M059J (cell line): Measurements from ENCODE around the gene SLC1A2. TPM values are rescaled to one million over a fixed set of nuclear protein-coding genes. Genes with fewer than 3 reads are reported as not detected.

Experiments used
- DNase-seq: peaks from one replicate; pipeline ENCODE4 v3.0.0-alpha.2; 2012; ENCODE audit warnings: low read depth
- total RNA-seq: library from RNA; depleted of rRNA; stranded (reverse); fragments of >200 nt; shearing (Covaris generic); gene quantifications from 2 replicates; pipeline ENCODE4 v1.2.3, GENCODE V29; 2014; rRNA removed

The SLC1A2 gene
- total RNA-seq: 0.10 and 0.59 TPM in 2 replicates

GRCh38 chr11:35419184-35419829 lies at the start of gene SLC1A2:
SLC1A2 (minus strand) TSS chr11:35419558; CDS start chr11:35418966, 592 bp downstream.
- peak; percentile 31 for DNase-seq

DNA sequence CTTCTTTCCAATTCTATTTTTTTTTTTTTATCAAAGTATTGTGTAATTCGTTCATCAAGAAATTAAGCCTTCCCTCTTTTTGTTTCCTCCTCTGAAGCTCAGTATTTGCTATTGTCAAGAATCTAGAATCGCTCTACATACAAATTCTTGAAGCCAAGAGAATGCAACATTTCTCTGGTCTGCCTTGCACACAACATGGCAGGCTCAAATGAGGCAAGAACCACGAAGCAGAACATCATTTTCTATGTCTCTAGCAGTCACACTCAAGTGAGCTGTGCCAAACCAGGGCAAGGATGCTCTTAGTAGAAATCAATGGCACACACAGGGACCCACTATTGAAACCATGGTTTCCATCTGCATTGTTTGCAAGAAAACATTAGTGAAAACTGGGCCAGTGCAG lies 46.7 kb upstream of the SLC1A2 start:
- DNase-seq: no peak

GRCh38 chr11:35464308-35464707 lies 45.0 kb upstream of the SLC1A2 start:
- peak; percentile 56 for DNase-seq

DNA sequence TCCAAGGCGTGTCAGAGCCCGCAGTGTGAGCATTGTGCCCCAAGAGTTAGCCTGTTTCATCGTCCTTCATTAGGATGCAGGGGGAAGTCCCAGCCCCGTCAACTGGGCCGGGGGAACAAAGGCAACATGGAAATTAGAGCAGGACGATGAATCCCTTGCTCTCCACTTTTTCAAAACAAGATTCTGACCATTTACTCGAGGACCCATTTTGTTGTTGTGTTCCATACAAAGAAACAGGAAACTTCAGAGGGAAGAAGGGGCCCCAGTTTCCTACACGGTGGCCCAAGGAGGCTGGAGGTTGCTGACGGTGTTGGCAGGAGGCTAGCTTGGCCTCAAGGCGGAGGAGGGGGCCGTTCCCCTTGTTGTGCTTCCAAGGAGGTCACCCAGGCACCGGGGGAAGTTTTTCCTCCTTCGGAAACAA lies 44.0 kb upstream of the SLC1A2 start:
- DNase-seq: no peak

- no peak for DNase-seq
Measured at GRCh38 chr11:35461917-35462538, 42.7 kb upstream of the SLC1A2 start.

DNA sequence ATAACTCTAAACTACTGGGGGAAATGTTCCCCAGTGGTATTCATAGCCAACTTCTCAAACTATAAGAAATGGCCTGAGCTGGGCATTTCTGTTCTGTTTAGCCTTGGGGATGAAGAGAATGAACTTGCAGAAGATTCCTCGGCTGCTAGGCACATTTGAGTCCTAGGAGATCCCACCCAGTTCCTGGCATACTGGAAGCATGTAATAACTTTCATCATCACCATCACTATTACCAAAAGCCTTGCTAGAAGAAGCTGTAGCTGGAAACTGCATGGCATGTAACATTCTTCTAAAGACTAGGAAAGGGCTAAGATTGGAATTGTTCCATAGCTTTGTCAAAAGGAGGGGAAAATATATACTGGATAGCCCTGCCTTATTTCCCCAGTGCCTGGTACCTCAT lies 40.1 kb upstream of the SLC1A2 start:
- no peak for DNase-seq

DNA sequence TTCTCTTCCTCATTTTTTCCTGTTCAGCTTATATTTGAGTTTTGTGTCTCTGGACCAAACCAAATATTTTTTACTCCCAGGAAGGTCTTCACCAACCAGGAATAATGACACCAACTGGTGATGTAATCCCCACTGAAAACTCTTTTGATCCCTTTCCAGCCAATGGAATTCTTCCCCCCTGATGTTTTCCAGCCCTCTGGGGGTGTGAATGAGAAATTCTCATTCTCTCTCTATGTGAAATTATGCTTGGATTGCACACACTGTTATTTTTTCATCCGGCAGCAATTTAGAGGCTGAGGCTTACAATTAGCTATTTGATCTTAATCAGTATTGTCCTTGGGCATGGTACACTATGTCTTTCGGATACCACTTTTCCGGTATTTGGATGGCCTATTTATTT lies 39.5 kb upstream of the SLC1A2 start:
- no peak for DNase-seq

GRCh38 chr11:35454362-35454761 lies 35.0 kb upstream of the SLC1A2 start:
- DNase-seq: no peak

GRCh38 chr11:35436581-35437250 lies 17.4 kb upstream of the SLC1A2 start:
- no peak for DNase-seq

DNA sequence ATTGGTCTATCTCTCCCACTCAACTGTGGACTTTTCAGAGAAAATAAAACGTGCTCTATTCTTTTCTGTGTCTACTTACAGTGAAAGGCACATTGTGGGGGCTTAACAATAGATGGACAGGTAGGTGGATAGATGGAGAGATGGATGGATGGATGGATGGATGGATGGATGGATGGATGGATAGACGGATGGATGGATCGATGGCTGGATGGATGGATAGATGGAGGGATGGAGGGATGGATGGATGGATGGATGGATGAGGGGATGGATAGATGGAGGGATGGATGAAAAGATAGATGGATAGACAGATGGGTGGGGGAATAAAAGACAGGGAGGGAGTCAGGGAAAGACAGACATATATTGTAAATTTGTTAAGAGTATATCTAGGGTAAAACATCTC lies 14.2 kb upstream of the SLC1A2 start:
- no peak for DNase-seq

GRCh38 chr11:35432464-35432863 lies 13.1 kb upstream of the SLC1A2 start:
- DNase-seq: no peak

DNA sequence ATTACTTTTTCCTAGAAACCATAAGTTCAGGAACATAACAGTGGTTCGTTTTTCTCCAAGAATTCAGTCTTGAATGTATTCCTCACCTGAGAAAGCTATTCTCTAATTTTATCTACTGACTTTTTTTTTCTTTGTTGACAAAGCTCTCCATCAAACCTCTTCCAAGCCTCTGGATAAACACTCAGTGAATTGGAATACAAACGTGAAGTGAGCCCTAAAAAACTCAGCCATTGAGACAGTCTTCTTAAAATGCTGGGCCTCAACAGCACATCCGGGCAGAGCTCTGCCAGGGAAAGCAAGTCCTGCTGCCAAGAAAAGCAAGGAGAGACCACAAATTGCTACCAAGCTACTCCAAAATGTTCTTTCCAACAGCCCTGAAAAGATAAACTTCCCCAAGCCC lies 7.7 kb upstream of the SLC1A2 start:
- DNase-seq: peak; percentile 37

GRCh38 chr11:35426351-35426750 lies 7.0 kb upstream of the SLC1A2 start:
- DNase-seq: no peak

- DNase-seq: no peak
Measured at GRCh38 chr11:35425603-35426212, 6.3 kb upstream of the SLC1A2 start.

DNA sequence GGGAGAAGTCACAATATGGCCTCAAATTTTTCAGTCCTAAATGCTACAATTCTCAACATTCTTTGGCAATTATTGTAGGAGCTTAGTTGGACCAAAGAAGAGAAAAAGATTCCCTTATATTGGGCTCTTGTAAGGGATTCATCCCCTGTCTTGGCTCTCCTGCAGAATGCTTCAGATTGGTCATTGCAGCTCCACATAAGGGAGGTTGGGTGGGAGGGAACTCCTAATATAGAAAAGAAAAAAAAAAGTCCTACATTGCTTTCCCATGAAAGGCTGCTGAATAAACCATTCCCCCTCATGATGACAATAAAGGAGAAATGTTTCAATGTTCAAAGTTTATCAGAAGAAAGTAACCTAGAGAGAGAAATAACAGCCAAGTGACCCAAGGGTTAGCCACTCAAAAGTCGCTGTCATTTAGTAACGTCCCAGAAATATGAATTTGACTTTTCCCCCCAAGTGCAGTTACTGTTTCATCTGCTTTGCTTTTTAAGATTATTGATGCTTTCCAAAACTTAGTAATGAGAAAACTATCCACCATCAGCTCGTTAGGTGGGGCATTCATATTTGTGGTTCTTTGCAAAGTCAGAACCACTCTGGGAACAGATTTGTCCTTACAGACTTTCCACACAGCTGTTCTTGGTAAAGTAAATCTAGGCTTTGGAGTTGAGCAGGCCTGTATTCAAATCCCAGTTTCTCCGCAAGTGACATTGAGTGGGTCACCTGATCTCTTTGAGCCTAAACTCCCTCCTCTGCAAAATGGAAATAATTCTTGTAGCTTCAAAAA lies 5.0 kb upstream of the SLC1A2 start:
- DNase-seq: no peak

DNA sequence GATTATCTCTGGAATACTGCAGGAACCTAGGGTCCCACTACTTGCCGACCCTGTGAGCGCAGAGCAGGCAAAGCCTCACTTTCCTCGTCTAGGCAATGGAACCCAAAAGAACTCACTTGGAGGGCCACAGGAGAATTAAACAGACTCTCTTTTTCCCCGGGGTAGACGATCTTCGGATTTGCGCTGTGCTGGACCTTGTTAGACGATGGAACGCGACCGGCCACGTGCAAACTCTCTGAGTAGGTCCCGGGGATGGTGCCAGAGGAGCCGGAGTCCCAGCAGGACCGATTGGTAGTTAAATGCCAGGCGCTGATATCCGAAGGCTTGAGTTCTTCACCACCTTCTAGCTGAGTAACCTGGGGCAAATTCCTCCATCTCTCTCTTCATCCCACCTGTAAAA lies 1.0 kb upstream of the SLC1A2 start:
- peak; percentile 22 for DNase-seq

DNA sequence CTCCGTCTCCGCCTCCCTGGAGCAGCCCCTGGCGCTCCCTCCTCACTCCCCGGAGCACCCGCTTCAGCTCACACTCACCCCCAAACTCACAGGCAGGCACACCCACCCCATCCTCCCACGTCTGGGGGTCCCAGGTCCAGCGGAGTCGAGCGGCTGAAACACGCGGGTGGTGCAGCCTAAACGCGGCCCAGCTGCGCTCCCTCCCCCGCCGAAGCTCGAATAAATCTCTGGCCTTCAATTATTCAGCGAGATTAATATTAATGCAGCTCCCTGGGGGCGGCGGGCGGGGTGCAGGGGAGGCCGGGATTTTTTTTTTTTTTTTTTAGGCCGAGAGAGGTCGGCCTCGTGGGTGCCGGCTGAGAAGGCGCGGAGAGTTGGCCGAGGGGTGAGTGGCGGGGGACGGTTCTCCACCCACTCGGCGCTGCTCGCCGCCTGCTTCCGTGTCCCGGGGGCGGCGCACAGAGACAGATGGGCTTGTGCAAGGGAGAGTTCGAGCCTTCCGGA lies 524 bp upstream of the SLC1A2 start:
- DNase-seq: no peak

- DNase-seq: peak; percentile 21
Measured at GRCh38 chr11:35418282-35419183, 825 bp downstream of the SLC1A2 start.

GRCh38 chr11:35415487-35415886 lies 3.9 kb downstream of the SLC1A2 start:
- no peak for DNase-seq

DNA sequence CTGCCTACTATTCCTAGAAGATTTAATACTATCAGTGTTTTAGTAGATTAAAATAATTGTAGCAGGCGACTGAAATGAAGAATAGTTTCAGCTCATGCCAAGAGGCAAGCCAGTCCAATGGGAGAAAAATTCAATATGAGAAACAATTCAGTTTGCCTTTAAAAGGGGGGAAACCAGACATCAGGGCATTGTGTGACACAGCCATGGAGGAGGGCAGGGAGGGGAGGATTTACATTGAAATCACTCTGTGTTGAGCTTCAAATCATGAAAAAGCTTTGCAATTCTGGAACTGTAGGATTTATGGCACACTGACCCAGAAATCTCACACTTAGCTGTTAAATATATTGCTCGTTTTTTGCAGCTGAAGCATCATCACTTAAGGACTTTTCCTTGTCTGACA lies 4.6 kb downstream of the SLC1A2 start:
- no peak for DNase-seq

DNA sequence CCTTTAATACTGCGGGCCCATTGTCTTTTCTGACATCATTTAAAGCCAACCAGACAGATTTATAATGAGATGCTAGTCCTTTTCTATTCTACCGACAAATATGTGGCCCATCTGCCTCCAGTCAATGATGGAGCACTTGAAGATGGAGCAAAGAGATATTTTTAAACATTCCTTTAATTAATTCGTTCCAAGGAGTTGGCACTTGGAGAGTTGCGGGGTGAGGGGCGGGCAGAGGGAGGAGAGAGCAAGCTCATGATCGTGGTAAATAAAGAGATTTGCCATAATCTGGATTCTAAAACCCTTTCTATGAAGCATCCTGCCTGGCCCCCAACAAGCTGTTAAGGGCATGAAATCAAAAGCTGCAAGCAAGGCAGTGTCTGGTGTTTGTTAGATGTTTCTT lies 5.0 kb downstream of the SLC1A2 start:
- DNase-seq: no peak
